GM21576 (cell line): ENCODE data around the gene NKTR.

Source experiments
- ATAC-seq: cut with Tn5 transposase; IDR thresholded peaks from one replicate; pipeline ENCODE4 v1.9.1; 2021; ENCODE audit warnings: mild to moderate bottlenecking, moderate library complexity; ENCODE audit not compliant: unreplicated experiment

Gene NKTR

GRCh38 chr3:42680271-42680670 lies 79.8 kb downstream of the NKTR start:
- no peak for ATAC-seq

GRCh38 chr3:42680806-42681205 lies 80.3 kb downstream of the NKTR start:
- no peak for ATAC-seq

DNA sequence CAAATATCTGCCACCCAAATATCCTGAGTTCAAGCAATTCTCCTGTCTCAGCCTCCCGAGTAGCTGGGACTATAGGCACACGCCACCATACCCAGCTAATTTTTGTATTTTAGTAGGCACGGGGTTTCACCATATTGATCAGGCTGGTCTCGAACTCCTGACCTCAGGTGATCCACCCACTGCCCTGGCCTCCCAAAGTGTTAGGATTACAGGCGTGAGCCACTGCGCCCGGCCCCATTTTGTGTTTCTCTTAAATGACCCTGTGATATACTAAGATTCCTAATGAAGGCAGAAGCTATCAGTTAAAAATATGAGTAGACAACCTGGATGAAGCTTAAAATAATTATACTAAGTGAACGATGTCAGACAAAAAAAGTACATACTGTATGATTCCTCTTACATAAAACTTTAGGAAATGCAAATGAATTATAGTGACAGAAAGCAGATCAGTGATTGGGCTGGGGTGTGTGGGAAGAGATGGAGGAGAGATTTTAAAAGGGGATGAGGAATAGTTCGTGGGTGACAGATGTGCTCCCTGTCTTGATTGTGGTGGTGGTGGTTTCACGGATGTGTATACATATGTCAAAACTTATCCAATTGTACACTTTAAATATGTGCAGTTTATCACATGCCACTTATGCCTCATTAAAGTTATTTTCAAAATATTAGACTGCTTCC lies 81.0 kb downstream of the NKTR start:
- no peak for ATAC-seq

DNA sequence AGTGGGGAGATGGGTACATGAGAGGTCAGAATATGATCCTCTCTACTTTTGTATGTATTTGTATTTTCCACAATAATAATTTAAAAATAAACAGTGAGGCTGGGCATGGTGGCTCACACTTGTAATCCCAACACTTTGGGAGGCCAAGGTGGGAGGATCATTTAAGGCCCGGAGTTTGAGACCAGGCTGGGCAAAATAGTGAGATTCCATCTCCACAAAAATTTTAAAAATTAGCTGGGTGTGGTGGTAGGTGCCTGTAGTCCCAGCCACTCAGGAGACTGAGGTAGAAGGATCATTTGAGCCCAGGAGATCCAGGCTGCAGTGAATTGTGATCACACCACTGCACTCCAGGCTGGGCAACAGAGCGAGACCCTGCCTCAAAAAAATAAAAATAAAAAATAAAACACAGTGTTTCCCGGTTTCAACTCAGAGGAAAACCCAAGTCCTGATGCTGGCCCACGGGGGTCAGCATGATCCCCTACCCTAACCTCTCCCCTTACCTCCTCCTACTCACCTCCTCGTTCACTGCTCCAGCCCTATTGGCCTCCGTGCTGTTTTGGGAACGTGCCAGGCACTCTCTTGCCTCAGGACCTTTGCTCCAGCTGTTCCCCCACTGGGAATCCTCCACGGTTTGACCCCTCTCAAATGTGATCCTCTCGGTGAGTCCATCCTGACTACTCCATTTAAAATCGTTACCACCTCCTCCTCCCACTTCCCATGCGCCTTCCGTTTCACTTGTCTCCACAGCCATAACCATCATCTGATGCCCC lies 82.0 kb downstream of the NKTR start:
- ATAC-seq: no peak

GRCh38 chr3:42683875-42684598 lies 83.6 kb downstream of the NKTR start:
- ATAC-seq: no peak

GRCh38 chr3:42684632-42685362 lies 84.3 kb downstream of the NKTR start:
- ATAC-seq: no peak

GRCh38 chr3:42685363-42685881 lies 84.9 kb downstream of the NKTR start, which contains the start of gene KLHL40:
KLHL40 (plus strand) TSS chr3:42685537; CDS start chr3:42685619, 82 bp downstream.
- ATAC-seq: no peak

- ATAC-seq: no peak
Observed at GRCh38 chr3:42685891-42686820, 85.7 kb downstream of the NKTR start.

DNA sequence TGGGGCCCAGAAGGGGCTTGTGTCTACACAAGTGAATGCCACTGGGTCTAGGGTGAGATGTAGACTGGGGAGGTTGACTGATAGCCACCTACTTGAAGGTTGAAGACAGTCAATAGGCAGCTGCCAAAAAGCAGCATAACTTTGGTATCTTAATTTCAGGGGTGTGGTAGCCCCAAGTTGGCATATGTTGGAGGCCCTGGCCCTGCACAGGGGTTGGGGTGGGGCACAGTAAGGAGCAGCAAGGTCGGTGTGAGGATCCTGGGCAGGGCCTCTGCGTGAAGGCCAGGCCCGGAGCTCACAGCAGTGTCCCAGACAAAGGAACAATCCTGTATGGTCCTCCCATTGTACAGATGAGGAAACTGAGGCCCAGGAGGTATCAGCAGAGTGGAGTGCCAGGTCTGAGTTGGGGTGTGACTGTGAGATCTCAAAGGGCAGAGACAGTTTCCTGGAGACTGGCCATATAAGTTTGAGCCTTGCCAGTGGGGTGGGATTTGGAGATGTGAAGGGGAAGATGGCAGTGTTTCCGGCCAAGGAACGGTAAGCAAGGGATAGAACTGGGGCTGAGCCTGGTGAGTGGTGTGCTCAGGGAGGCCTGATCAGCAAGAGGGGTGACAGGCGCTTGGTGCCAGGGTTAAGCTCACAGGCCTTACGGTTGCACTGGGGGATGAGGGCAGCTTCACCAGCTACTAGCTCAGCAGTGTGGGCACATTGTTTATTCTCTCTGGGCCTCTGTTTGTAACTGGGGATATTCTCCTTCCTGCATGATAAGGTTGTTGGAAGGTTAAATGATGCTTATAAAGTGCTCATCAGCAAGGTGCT lies 86.6 kb downstream of the NKTR start:
- no peak for ATAC-seq

- no peak for ATAC-seq
Observed at GRCh38 chr3:42688016-42688415, 87.5 kb downstream of the NKTR start.

DNA sequence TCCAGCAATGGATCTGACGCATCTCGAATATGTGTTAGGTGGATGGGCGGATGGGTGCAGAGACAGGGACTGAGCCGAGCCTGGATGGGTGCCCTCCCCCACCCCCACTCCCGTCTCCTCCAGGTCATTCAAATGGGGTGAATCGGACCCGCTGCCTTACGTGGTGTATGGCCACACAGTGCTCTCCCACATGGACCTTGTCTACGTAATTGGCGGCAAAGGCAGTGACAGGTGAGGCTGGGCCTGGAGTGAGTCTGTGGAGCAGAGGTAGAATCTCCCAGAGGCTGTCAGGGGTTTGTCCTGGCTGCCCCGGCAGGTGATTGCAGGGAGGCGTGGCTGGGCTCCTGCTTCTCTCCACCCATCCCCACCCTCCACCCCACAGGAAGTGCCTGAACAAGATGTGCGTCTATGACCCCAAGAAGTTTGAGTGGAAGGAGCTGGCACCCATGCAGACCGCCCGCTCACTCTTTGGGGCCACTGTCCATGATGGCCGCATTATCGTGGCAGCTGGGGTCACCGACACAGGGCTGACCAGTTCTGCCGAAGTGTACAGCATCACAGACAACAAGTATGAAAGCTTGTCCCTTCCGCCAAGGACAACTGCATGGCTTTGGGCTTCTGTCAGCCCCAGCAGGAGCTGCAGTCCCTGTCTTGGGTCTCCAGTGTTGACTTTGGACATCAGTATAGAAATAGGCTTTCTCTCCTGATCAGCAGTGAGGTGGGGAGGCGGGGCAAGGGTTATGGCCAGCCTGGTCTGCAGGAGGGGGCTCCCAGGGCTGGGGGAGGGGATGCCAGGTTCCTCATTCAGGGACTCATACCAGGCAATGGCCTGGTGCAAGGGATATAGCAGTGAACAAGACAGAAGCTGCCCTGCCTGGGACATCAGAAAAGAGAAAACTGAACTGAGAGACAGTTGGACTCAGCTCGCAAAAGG lies 88.3 kb downstream of the NKTR start:
- ATAC-seq: no peak

GRCh38 chr3:42689421-42690014 lies 89.0 kb downstream of the NKTR start:
- no peak for ATAC-seq

- no peak for ATAC-seq
Observed at GRCh38 chr3:42690191-42690590, 89.7 kb downstream of the NKTR start.

- ATAC-seq: no peak
Observed at GRCh38 chr3:42690766-42691680, 90.5 kb downstream of the NKTR start.

DNA sequence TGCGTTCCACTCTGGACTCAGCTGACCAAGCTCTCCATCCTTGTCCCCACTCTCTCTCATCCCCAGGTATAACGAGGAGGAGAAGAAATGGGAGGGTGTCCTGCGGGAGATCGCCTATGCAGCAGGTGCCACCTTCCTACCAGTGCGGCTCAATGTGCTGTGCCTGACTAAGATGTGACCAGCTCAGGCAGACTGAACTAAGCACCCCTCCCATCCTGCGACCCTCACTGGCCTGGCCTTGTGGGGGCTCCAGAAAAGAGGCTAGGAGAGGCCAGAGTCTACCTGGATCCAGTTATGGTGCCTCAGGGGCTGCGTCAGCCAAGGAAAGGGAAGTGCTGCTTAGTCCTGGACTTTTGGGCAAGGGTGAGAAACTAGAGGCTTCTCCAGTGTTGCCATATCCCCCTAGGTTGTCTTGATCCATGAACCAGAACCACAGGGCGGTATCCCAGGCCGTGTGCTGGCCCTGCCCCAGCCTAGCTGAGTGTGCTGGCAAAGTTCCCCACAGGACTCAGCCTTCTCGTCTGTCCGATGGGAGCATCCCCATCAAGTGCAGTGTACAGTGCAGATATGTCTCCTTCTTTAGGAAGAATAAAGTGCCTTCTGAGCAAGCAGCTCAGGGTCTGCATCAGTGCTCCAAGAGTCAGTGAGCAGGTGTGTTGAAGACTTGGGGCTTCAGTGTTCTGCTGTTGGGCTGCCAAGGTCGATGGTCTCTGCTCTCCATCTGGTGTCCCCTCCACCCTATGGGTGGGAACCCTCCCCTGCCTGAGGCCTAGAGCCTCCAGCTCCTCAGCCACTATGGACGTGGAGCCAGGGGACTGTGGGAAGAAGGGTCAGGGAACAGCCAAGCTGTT lies 91.6 kb downstream of the NKTR start:
- no peak for ATAC-seq
